Endothelial cell of umbilical vein (primary cell): Measurements from ENCODE around the gene TMEM97. TPM values are rescaled to one million over a fixed set of nuclear protein-coding genes. Genes with fewer than 3 reads are reported as not detected.

Experiments used
- BruUV-seq: library from RNA; stranded (reverse); fragments of 400-500 nt; replicated peaks from 2 replicates; lab custom pipeline; 2021; lab: Mats Ljungman, UMichigan
- CTCF ChIA-PET: fragments of 300-600, 350-600 bp; sonication (Branson Sonifier 250); formaldehyde crosslinking; loops from one replicate; lab custom pipeline; 2021; ENCODE audit warnings: antibody characterized with exemption, inconsistent platforms; lab: Charles Lee
- POLR2A ChIA-PET: fragments of 300-600, 350-600 bp; sonication (Branson Sonifier 250); formaldehyde crosslinking; loops from one replicate; lab custom pipeline; 2021; ENCODE audit warnings: antibody characterized with exemption, inconsistent platforms; lab: Charles Lee
- DNase-seq: peaks from one replicate; pipeline ENCODE4 v3.0.0-alpha.2; 2011; ENCODE audit warnings: low read depth, low spot score
- FAIRE-seq: peaks from 2 replicates; lab custom pipeline; 2011; peaks lifted over from hg19 to GRCh38; lab: Jason Lieb, UNC
- H2AFZ ChIP-seq: 2 replicates; pipeline ENCODE4 v1.6.0; 2012; ENCODE audit warnings: low read depth, low read length, control low read depth, inconsistent platforms
- H3K27ac ChIP-seq: 2 replicates; pipeline ENCODE4 v1.5.1; 2011; ENCODE audit warnings: low read depth, mild to moderate bottlenecking, control low read depth, low read length, moderate library complexity; ENCODE audit not compliant: insufficient read depth
- H3K27me3 ChIP-seq, 2 experiments: 2 replicates each; pipeline versions ENCODE4 v1.6.0 to v1.6.1; 2011; ENCODE audit warnings: low read length in 2 of 2, mixed read lengths in 1 of 2; ENCODE audit not compliant: control insufficient read depth in 2 of 2, insufficient read depth in 2 of 2
- H3K36me3 ChIP-seq, 2 experiments: 2 replicates in 1 of 2; 3 replicates in 1 of 2; pipeline ENCODE4 v1.5.1; 2011; ENCODE audit warnings: low read length in 2 of 2, mild to moderate bottlenecking in 1 of 2, moderate library complexity in 1 of 2; ENCODE audit not compliant: control insufficient read depth in 2 of 2, insufficient read depth in 2 of 2; ENCODE audit errors: extremely low read depth in 1 of 2
- H3K4me1 ChIP-seq: 3 replicates; pipeline ENCODE4 v1.5.1; 2011; ENCODE audit warnings: mild to moderate bottlenecking, low read length; ENCODE audit not compliant: control insufficient read depth, insufficient read depth; ENCODE audit errors: extremely low read depth
- H3K4me2 ChIP-seq: 2 replicates; pipeline ENCODE4 v1.6.1; 2011; ENCODE audit warnings: low read length, control low read depth, mixed read lengths; ENCODE audit not compliant: insufficient read depth
- H3K4me3 ChIP-seq, 3 experiments: fragments of 200-600 bp in 1 of 3; sonication (generic), shearing (Covaris generic) in 1 of 3; replicated peaks in 1 of 3; 2 replicates each; pipeline ENCODE4 v1.5.1; 2011 to 2016; ENCODE audit warnings: control low read depth in 3 of 3, low read length in 3 of 3, mild to moderate bottlenecking in 2 of 3, inconsistent platforms in 1 of 3, low read depth in 1 of 3, moderate library complexity in 1 of 3; ENCODE audit not compliant: insufficient read depth in 1 of 3
- H3K79me2 ChIP-seq: 2 replicates; pipeline ENCODE4 v1.6.0; 2012; ENCODE audit warnings: low read length, inconsistent platforms; ENCODE audit not compliant: control insufficient read depth, insufficient read depth
- H3K9ac ChIP-seq: replicated peaks from 2 replicates; pipeline ENCODE3; 2011; ENCODE audit warnings: low read length, control low read depth; ENCODE audit not compliant: insufficient read depth; ENCODE audit errors: extremely low read depth
- H3K9me1 ChIP-seq: replicated peaks from 3 replicates; pipeline ENCODE4 v1.6.0; 2011; ENCODE audit warnings: mild to moderate bottlenecking, low read length; ENCODE audit not compliant: control insufficient read depth, insufficient read depth; ENCODE audit errors: extremely low read depth
- H3K9me3 ChIP-seq: replicated peaks from 2 replicates; pipeline ENCODE4 v1.5.1; 2012; ENCODE audit warnings: low read length, inconsistent platforms; ENCODE audit not compliant: control insufficient read depth, insufficient read depth
- H4K20me1 ChIP-seq: replicated peaks from 2 replicates; pipeline ENCODE3; 2011; ENCODE audit warnings: mild to moderate bottlenecking, low read length; ENCODE audit not compliant: control insufficient read depth, insufficient read depth; ENCODE audit errors: extremely low read depth
- CTCF ChIP-seq, 2 donors: IDR thresholded peaks; 1 replicate in 1 of 2; 2 replicates in 1 of 2; pipeline ENCODE4 v1.5.1; 2011; ENCODE audit warnings: low read length in 2 of 2, mild to moderate bottlenecking in 2 of 2, moderate library complexity in 2 of 2, control low read depth in 1 of 2, inconsistent platforms in 1 of 2, low read depth in 1 of 2; ENCODE audit not compliant: insufficient read depth in 1 of 2; ENCODE audit errors: extremely low read depth in 1 of 2
- EZH2 ChIP-seq: IDR thresholded peaks from 2 replicates; pipeline ENCODE4 v1.6.1; 2012; ENCODE audit warnings: borderline replicate concordance, low read depth, mild to moderate bottlenecking, moderate library complexity, low read length, inconsistent platforms; ENCODE audit not compliant: severe bottlenecking
- FOS ChIP-seq: IDR thresholded peaks from 2 replicates; pipeline ENCODE4 v1.6.1; 2011; ENCODE audit warnings: mild to moderate bottlenecking, low read length, moderate library complexity, borderline replicate concordance; ENCODE audit not compliant: insufficient read depth
- GATA2 ChIP-seq: IDR thresholded peaks from 2 replicates; pipeline ENCODE4 v1.7.0; 2011; ENCODE audit warnings: low read depth, mild to moderate bottlenecking, moderate library complexity, mixed read lengths, low read length; ENCODE audit not compliant: insufficient read length, insufficient read depth
- JUN ChIP-seq: IDR thresholded peaks from 2 replicates; pipeline ENCODE4 v1.6.1; 2011; ENCODE audit warnings: borderline replicate concordance, low read depth; ENCODE audit not compliant: insufficient read length, insufficient read depth
- MAX ChIP-seq: IDR thresholded peaks from 2 replicates; pipeline ENCODE4 v1.6.1; 2011; ENCODE audit not compliant: insufficient read depth, insufficient read length
- MYC ChIP-seq: IDR thresholded peaks from one replicate; pipeline ENCODE4 v1.6.1; 2011; ENCODE audit warnings: mild to moderate bottlenecking, low read depth, low read length
- POLR2A ChIP-seq: IDR thresholded peaks from 2 replicates; pipeline ENCODE4 v1.6.1; 2012; ENCODE audit warnings: low read depth, mild to moderate bottlenecking, control low read depth, low read length
- POLR2AphosphoS5 ChIP-seq: IDR thresholded peaks from 2 replicates; pipeline ENCODE4 v1.6.1; 2012; ENCODE audit warnings: low read depth, mild to moderate bottlenecking, control low read depth, low read length, moderate library complexity; ENCODE audit not compliant: insufficient read depth
- dilution Hi-C: fragments of 300-500 bp; cut with MboI; formaldehyde crosslinking; loops from one replicate; pipeline ENCODE4 v1.15.0; 2019; ENCODE audit warnings: low sequenced_read_pairs; ENCODE audit not compliant: extremely low pct_ligation_motif_present
- intact Hi-C: fragments of 100-400 bp; cut with micrococcal nuclease; formaldehyde crosslinking; loops from one replicate; pipeline ENCODE4 v1.10.0; 2022
- polyA plus RNA-seq, 4 experiments: library from polyadenylated mRNA; depleted of rRNA in 3 of 4; stranded (reverse) in 3 of 4; unstranded in 1 of 4; fragments of >200 nt; gene quantifications; 2 replicates each; pipeline versions ENCODE4 v1.2.1 to v1.2.3, GENCODE V29; 2011 to 2012; ENCODE audit warnings: missing spikeins in 1 of 4
- total RNA-seq: library from RNA; stranded (reverse); gene quantifications from 2 replicates; pipeline ENCODE4 v1.2.3, GENCODE V29; 2021

The TMEM97 gene
- total and polyA plus RNA-seq, 2 donors (not counting 3 experiments of a cell fraction or from before 2014, with no cell fraction given): 27.0 to 43.5 TPM

GRCh38 chr17:28347261-28347891 lies 28.4 kb downstream of the TMEM97 start:
- POLR2A ChIA-PET: interaction anchor here (1.3 to 3.3 kb wide), 3 partner anchors 10 to 23 kb away, joined by 4 to 34 read pairs (median 13); partner anchors contain the start of genes IFT20, POLDIP2, SARM1 and TNFAIP1
- FAIRE-seq: peak; percentile 97
- TF ChIP-seq FOS: peak; percentile 51
- no peak for TF ChIP-seq CTCF (IDR thresholded peaks at IDR 0.05; ENCODE audit: extremely low read depth in 1 of 2, insufficient read depth in 1 of 2, low read depth in 1 of 2, low read length in 2 of 2)
- TF ChIP-seq POLR2A: peak; percentile 53
- TF ChIP-seq POLR2AphosphoS5: no peak
- TF ChIP-seq GATA2: no peak
- no peak for TF ChIP-seq MAX
- no peak for TF ChIP-seq EZH2
- TF ChIP-seq JUN: peak; percentile 35
- no peak for TF ChIP-seq MYC

More at GRCh38 chr17:28347261-28347891, 28.4 kb downstream of the TMEM97 start:
- H3K27ac ChIP-seq: peak overlapping the region; percentile 88
- peak overlapping the region; percentile 39 for H3K4me2 ChIP-seq
- BruUV-seq: TSS peak; percentile 29
- no peaks in the 10 kb centered on the region for H3K9me1 ChIP-seq
- DNase-seq: no peak
- no peaks in the 10 kb centered on the region for H3K27me3 ChIP-seq
- CTCF ChIA-PET: interaction anchor here (0.9 to 3.9 kb wide), 11 partner anchors 9 to 587 kb away, joined by 3 to 31 read pairs (median 9); partner anchors contain the start of genes IFT20, LYRM9, POLDIP2 and TNFAIP1
- intact Hi-C loops (loop anchor here (1.0 to 2.0 kb wide), 6 partner anchors 9 to 542 kb away; partner anchors contain the start of genes LYRM9 and TMEM97), dilution Hi-C loops (no loop called here)
- H2AFZ ChIP-seq: no peak overlapping the region
- H3K4me3 ChIP-seq: no peak overlapping the region
- peak overlapping the region; percentile 60 for H3K9ac ChIP-seq
- peaks cover 22 to 38% of the 10 kb centered on the region in 2 experiments for H3K36me3 ChIP-seq
- no peaks in the 10 kb centered on the region for H3K9me3 ChIP-seq
- H3K4me1 ChIP-seq: peaks cover 32% of the 10 kb centered on the region
- H4K20me1 ChIP-seq: no peaks in the 10 kb centered on the region
- H3K79me2 ChIP-seq: no peaks in the 10 kb centered on the region
